GM19328 (cell line): Measurements from ENCODE around the gene RANBP3L.
"Not testable (repeated sequence)": the region's sequence is repeated elsewhere in the genome, so short reads cannot be mapped to it uniquely, and the experiment has no call there.

Source experiments
- ATAC-seq: cut with Tn5 transposase; IDR thresholded peaks from one replicate; pipeline ENCODE4 v1.9.1; 2021; ENCODE audit warnings: mild to moderate bottlenecking, moderate library complexity; ENCODE audit not compliant: unreplicated experiment

The RANBP3L gene

GRCh38 chr5:36209664-36210063 lies 92.0 kb downstream of the RANBP3L start:
- no peak for ATAC-seq

GRCh38 chr5:36208786-36209185 lies 92.9 kb downstream of the RANBP3L start:
- no peak for ATAC-seq

- ATAC-seq: no peak
These were observed 94.8 kb downstream of the RANBP3L start for GRCh38 chr5:36206913-36207312.

GRCh38 chr5:36205329-36205728 lies 96.4 kb downstream of the RANBP3L start:
- ATAC-seq: no peak

GRCh38 chr5:36202521-36202961 lies 99.2 kb downstream of the RANBP3L start:
- no peak for ATAC-seq

GRCh38 chr5:36200513-36200912 lies 101.2 kb downstream of the RANBP3L start:
- no peak for ATAC-seq

- ATAC-seq: no peak
These were observed 102.1 kb downstream of the RANBP3L start for GRCh38 chr5:36199620-36200019.

GRCh38 chr5:36198783-36199182 lies 102.9 kb downstream of the RANBP3L start:
- not testable (repeated sequence) for ATAC-seq
